Measurements from ENCODE around the gene ZBTB21. TPM values are rescaled to one million over a fixed set of nuclear protein-coding genes. Genes with fewer than 3 reads are reported as not detected.

Gene ZBTB21
- total and polyA plus RNA-seq, 12 donors, result 1.3 to 15.2 (median 6.1) TPM

- 58 to 61% methylated on average over 20 of the region's 20 CpGs for WGBS, 2 donors
- no peak overlapping the region for H3K27ac ChIP-seq
- DNase-seq (no peak), ATAC-seq (peak in 2 of 8 donors; percentile 20 to 29)
- H3K4me3 ChIP-seq, result no peak overlapping the region
- H3K4me1 ChIP-seq, result peaks cover 0 to 13% (median 0%) of the 10 kb centered on the region in 9 donors
- intact Hi-C loops (cut with DNase I), result no loop called here
- TF ChIP-seq CTCF (IDR thresholded peaks at IDR 0.05), result no peak
- no peaks in the 10 kb centered on the region for H3K36me3 ChIP-seq
- H3K27me3 ChIP-seq, result peaks cover 0 to 34% (median 14%) of the 10 kb centered on the region in 7 donors
- no peaks in the 10 kb centered on the region for H3K9me3 ChIP-seq
Observed at GRCh38 chr21:42021371-42022090, 11.4 kb upstream of the ZBTB21 start.

GRCh38 chr21:42019706-42020105, 9.5 kb upstream of the ZBTB21 start:
- no peak for TF ChIP-seq CTCF (IDR thresholded peaks at IDR 0.05)
- 84 to 90% methylated on average over 6 of the region's 6 CpGs for WGBS, 2 donors
- Histone ChIP-seq H3K4me3 (no peak overlapping the region), H3K4me1 (peaks cover 0 to 4% (median 0%) of the 10 kb centered on the region in 9 donors), H3K36me3 (no peaks in the 10 kb centered on the region), H3K27ac (no peak overlapping the region), H3K9me3 (peaks cover 0 to 3% (median 0%) of the 10 kb centered on the region in 11 donors), H3K27me3 (peaks cover 0 to 34% (median 14%) of the 10 kb centered on the region in 7 donors)
- intact Hi-C loops (cut with DNase I), result loop anchor here in 1 of 10 donors (10.0 kb wide), 1 partner anchor 85 kb away; no protein-coding TSS in a partner anchor
- ATAC-seq (no peak), DNase-seq (no peak)

GRCh38 chr21:42019101-42019605, 9.0 kb upstream of the ZBTB21 start:
- 89 to 90% methylated on average over 11 of the region's 11 CpGs for WGBS, 2 donors
- Histone ChIP-seq H3K27ac (no peak overlapping the region), H3K4me3 (no peak overlapping the region), H3K4me1 (no peaks in the 10 kb centered on the region), H3K9me3 (peaks cover 0 to 7% (median 0%) of the 10 kb centered on the region in 11 donors), H3K36me3 (no peaks in the 10 kb centered on the region), H3K27me3 (peaks cover 0 to 34% (median 14%) of the 10 kb centered on the region in 7 donors)
- intact Hi-C loops (cut with DNase I), result loop anchor here in 1 of 10 donors (10.0 kb wide), 1 partner anchor 86 kb away; no protein-coding TSS in a partner anchor
- no peak for DNase-seq
- no peak for TF ChIP-seq CTCF (IDR thresholded peaks at IDR 0.05)
- no peak for ATAC-seq

- ATAC-seq (no peak), DNase-seq (no peak)
- WGBS, 2 donors, result 76 to 86% methylated on average over 2 of the region's 2 CpGs
- H3K4me1 ChIP-seq, result no peaks in the 10 kb centered on the region
- no peak overlapping the region for H3K4me3 ChIP-seq
- TF ChIP-seq CTCF (IDR thresholded peaks at IDR 0.05), result no peak
- no peaks in the 10 kb centered on the region for H3K36me3 ChIP-seq
- peaks cover 0 to 29% (median 12%) of the 10 kb centered on the region in 7 donors for H3K27me3 ChIP-seq
- intact Hi-C loops (cut with DNase I), result loop anchor here in 1 of 10 donors (10.0 kb wide), 1 partner anchor 88 kb away; no protein-coding TSS in a partner anchor
- H3K27ac ChIP-seq, result no peak overlapping the region
- H3K9me3 ChIP-seq, result peaks cover 0 to 7% (median 0%) of the 10 kb centered on the region in 11 donors
Observed at GRCh38 chr21:42017022-42017421, 6.9 kb upstream of the ZBTB21 start.

Data from heart right ventricle (tissue), 16 donors.